Peyer's patch (tissue), 4 donors: ENCODE measurements around the gene KDM5A. TPM values are rescaled to one million over a fixed set of nuclear protein-coding genes. Genes with fewer than 3 reads are reported as not detected.

Experiments
- DNase-seq, 3 donors: peaks; one replicate each; pipeline ENCODE4 v3.0.0-alpha.2; 2017 to 2019
- H3K27ac ChIP-seq, 4 donors: fragments of 200-600 bp; sonication (generic); one replicate each; pipeline ENCODE4 v1.5.1; 2016 to 2019
- H3K27me3 ChIP-seq, 2 donors: fragments of 200-600 bp; sonication (generic); one replicate each; pipeline ENCODE4 v1.5.1; 2019
- H3K36me3 ChIP-seq, 3 donors: fragments of 200-600 bp; sonication (generic); one replicate each; pipeline ENCODE4 v1.5.1; 2016 to 2019
- H3K4me1 ChIP-seq, 4 donors: fragments of 200-600 bp; sonication (generic); one replicate each; pipeline ENCODE4 v1.5.1; 2016 to 2019
- H3K4me3 ChIP-seq, 4 donors: fragments of 200-600 bp; sonication (generic); 1 replicate in 3 of 4; 2 replicates in 1 of 4; pipeline ENCODE4 v1.5.1; 2016 to 2019; ENCODE audit warnings: mild to moderate bottlenecking in 1 of 4
- H3K9me3 ChIP-seq, 4 donors: fragments of 200-600 bp; sonication (generic); one replicate each; pipeline ENCODE4 v1.5.1; 2016 to 2019; ENCODE audit warnings: mild to moderate bottlenecking in 1 of 4
- POLR2A ChIP-seq, 2 donors: fragments of 450-650 bp; IDR thresholded peaks; one replicate each; pipeline ENCODE4 v1.5.1; 2017; ENCODE audit warnings: antibody characterized with exemption in 2 of 2, mild to moderate bottlenecking in 2 of 2, moderate library complexity in 2 of 2
- total RNA-seq, 4 donors: library from RNA; depleted of rRNA; stranded (reverse); fragments of >200 nt; gene quantifications; one replicate each; pipeline ENCODE4 v1.1.0, GENCODE V29; 2016
- TF ChIP-seq, protein P1 (sequence below), 6 experiments: fragments of 450-650 bp in 4 of 6; fragments of 200-600 bp in 2 of 6; sonication (generic) in 1 of 6; IDR thresholded peaks; one replicate each; pipeline ENCODE4 v1.5.1; 2017 to 2019; ENCODE audit warnings: antibody characterized with exemption in 6 of 6, mild to moderate bottlenecking in 3 of 6, moderate library complexity in 1 of 6

The KDM5A gene
- total RNA-seq, 4 donors from 2014 or later: 38.8 to 72.7 (median 60.8) TPM

DNA sequence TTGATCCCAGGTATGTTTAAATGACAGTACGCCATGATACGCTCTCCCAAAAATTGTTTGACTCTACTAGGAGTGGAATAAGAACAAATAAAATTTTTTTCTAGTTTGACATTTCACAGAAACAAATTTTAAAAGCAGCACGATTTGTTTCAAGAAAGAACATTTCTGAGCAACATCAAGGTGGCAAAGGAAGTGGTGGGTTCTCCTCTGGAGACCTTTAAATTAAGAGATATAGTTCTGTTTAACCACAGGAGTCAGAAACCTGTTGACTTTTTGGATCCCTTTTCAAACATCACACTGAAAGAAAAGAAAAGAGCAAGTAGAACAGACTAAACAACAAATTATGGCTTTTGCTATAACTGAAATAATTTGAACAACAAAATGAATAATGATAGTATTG is 124.0 kb downstream of the KDM5A start:
- TF ChIP-seq POLR2A (IDR thresholded peaks at IDR 0.05): no peak
- TF ChIP-seq, protein P1, sequence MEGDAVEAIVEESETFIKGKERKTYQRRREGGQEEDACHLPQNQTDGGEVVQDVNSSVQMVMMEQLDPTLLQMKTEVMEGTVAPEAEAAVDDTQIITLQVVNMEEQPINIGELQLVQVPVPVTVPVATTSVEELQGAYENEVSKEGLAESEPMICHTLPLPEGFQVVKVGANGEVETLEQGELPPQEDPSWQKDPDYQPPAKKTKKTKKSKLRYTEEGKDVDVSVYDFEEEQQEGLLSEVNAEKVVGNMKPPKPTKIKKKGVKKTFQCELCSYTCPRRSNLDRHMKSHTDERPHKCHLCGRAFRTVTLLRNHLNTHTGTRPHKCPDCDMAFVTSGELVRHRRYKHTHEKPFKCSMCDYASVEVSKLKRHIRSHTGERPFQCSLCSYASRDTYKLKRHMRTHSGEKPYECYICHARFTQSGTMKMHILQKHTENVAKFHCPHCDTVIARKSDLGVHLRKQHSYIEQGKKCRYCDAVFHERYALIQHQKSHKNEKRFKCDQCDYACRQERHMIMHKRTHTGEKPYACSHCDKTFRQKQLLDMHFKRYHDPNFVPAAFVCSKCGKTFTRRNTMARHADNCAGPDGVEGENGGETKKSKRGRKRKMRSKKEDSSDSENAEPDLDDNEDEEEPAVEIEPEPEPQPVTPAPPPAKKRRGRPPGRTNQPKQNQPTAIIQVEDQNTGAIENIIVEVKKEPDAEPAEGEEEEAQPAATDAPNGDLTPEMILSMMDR (IDR thresholded peaks at IDR 0.05): no peak
- no peaks in the 10 kb centered on the region for H3K9me3 ChIP-seq

DNA sequence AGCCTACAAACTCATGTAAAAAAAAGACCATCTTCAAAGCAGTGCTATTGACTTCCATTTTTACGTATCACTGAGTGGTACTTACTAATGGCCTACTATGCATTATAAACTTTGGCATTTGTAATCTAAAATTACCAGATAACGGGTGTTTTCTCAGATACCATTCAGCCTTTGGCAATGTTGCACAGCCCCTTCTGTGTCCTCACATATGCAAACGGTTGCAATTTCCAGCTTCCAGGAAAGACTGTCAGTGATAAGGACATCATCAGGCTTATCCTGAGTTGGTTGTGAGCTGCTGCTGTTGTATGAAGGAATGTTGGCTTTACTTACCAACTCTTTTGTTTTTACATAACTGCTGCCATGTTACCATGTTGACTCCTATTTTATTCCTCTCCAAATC is 124.9 kb downstream of the KDM5A start:
- Histone ChIP-seq H3K27me3 (no peaks in the 10 kb centered on the region), H3K36me3 (no peaks in the 10 kb centered on the region), H3K4me1 (no peaks in the 10 kb centered on the region), H3K27ac (no peak overlapping the region), H3K9me3 (no peaks in the 10 kb centered on the region), H3K4me3 (no peak overlapping the region)
- no peak for TF ChIP-seq POLR2A (IDR thresholded peaks at IDR 0.05)
- TF ChIP-seq, protein P1 (IDR thresholded peaks at IDR 0.05): no peak
- no peak for DNase-seq

More for the DNA sequence above, 124.0 kb downstream of the KDM5A start:
- Histone ChIP-seq H3K27ac (no peak overlapping the region), H3K4me1 (no peaks in the 10 kb centered on the region), H3K27me3 (no peaks in the 10 kb centered on the region), H3K4me3 (no peak overlapping the region), H3K36me3 (no peaks in the 10 kb centered on the region)
- no peak for DNase-seq

DNA sequence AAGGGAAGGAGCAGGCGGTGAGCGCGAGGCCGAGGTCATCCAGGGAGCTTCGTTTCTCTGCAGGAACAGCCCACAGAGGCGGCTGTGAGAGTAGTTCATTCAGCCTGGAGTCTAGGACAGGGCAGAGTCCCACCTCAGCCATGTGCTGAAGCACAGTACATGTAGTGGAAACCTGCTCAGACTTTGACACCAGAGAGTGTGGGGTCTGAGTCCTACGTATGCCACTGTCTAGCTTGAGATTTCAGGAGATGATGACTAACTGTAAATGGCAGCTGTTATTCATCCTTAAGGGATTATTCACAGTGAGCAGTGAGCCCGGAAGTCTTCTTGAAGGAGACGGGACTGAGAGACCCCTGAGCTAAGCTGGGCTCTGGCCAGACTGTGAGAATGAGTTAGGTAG is 125.5 kb downstream of the KDM5A start:
- H3K36me3 ChIP-seq: no peaks in the 10 kb centered on the region
- H3K9me3 ChIP-seq: no peaks in the 10 kb centered on the region
- DNase-seq: no peak
- H3K27me3 ChIP-seq: no peaks in the 10 kb centered on the region
- H3K4me3 ChIP-seq: no peak overlapping the region
- TF ChIP-seq POLR2A (IDR thresholded peaks at IDR 0.05): no peak
- TF ChIP-seq, protein P1 (IDR thresholded peaks at IDR 0.05): no peak
- no peak overlapping the region for H3K27ac ChIP-seq
- H3K4me1 ChIP-seq: no peaks in the 10 kb centered on the region

DNA sequence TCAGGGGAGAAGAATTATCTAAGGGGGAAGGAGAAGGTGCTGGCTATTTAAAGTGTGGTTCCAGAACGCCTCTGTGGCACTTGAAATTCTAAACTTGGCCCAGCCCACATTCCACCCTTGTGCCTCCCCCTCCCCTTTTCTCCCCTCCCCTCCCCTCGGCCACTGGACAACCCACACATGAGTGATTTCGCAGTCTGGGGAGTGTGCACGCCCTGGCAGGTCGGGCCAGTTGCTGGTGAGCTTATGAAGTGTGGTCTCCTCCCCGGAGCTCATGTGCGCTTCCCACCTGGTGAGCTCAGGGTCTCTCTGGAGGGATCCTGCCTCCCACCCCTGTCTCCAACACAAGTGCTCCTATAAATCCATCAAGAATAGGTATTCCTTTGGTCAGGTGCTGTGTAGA is 126.3 kb downstream of the KDM5A start, which contains the start of gene SLC6A13:
TSS of gene SLC6A13 (minus strand) at position 20 of the 400 bp plus-strand sequence. CDS start 2,784 bp downstream, outside the sequence.
- no peaks in the 10 kb centered on the region for H3K27me3 ChIP-seq
- no peaks in the 10 kb centered on the region for H3K36me3 ChIP-seq
- H3K9me3 ChIP-seq: no peaks in the 10 kb centered on the region
- no peaks in the 10 kb centered on the region for H3K4me1 ChIP-seq
- H3K4me3 ChIP-seq: no peak within 1 kb of the TSS
- no peak within 1 kb of the TSS for H3K27ac ChIP-seq
- DNase-seq: no peak
- TF ChIP-seq, protein P1 (IDR thresholded peaks at IDR 0.05): no peak
- TF ChIP-seq POLR2A (IDR thresholded peaks at IDR 0.05): no peak

DNA sequence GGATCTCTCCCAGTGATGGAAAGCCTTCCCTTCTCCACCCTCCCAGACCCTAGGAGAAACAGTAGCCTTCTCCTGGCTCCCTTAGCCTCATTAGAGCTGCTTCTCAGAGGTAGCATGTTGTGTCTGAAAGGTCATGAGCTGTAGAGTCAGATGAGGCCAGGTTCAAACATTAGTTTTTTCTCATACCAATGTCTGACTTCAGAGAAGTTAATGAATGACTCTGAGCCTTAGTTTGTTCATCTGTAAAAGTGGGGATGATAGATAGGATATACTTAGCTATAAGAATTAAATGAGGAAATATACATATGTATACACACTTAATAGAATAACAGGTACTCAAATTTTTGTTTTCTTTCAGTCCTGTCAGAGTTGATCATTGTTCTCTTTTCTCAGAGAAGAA is 127.0 kb downstream of the KDM5A start:
- Histone ChIP-seq H3K4me3 (no peak overlapping the region), H3K27ac (no peak overlapping the region), H3K9me3 (no peaks in the 10 kb centered on the region), H3K27me3 (no peaks in the 10 kb centered on the region), H3K36me3 (no peaks in the 10 kb centered on the region), H3K4me1 (no peaks in the 10 kb centered on the region)
- no peak for TF ChIP-seq POLR2A (IDR thresholded peaks at IDR 0.05)
- TF ChIP-seq, protein P1 (IDR thresholded peaks at IDR 0.05): no peak
- DNase-seq: no peak
